ENCODE measurements around the gene ENOX1. TPM values are rescaled to one million over a fixed set of nuclear protein-coding genes. Genes with fewer than 3 reads are reported as not detected.

ENOX1 gene
- total and polyA plus RNA-seq, 2 of the 8 experiments (the other 6 are each of a cell fraction or from before 2014, with no cell fraction given): 0.23 to 0.37 TPM

DNA sequence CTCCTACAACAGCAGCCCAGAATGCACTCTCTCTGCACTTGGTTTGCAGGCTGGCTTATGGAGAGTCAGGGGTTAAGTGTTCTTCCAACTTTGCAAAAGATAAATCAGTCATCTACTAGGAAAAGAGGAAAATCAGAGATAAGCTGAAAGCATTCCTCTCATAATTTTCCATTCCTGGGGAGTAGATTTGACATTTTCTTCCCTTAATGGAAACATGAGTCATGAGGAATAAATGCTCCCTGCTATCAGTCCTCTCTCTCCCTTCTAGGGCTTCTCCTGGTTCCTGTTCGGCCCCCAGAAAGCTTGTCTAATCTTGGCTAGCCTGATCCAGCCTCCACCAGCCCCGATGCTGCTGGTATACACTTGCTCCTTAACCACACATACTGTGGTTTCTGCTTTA lies 28.4 kb upstream of the ENOX1 start (continued):
- TF ChIP-seq, protein P1, sequence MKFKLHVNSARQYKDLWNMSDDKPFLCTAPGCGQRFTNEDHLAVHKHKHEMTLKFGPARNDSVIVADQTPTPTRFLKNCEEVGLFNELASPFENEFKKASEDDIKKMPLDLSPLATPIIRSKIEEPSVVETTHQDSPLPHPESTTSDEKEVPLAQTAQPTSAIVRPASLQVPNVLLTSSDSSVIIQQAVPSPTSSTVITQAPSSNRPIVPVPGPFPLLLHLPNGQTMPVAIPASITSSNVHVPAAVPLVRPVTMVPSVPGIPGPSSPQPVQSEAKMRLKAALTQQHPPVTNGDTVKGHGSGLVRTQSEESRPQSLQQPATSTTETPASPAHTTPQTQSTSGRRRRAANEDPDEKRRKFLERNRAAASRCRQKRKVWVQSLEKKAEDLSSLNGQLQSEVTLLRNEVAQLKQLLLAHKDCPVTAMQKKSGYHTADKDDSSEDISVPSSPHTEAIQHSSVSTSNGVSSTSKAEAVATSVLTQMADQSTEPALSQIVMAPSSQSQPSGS (IDR thresholded peaks at IDR 0.05; ENCODE audit: low read length): no peak
- no peak for TF ChIP-seq CBX5 (IDR thresholded peaks at IDR 0.05; ENCODE audit: low read depth, low read length)

Measured in H1 (cell line).